ENCODE measurements around the gene EXOC1. TPM values are rescaled to one million over a fixed set of nuclear protein-coding genes. Genes with fewer than 3 reads are reported as not detected.

EXOC1 gene
- total and polyA plus RNA-seq, 3 donors from 2014 or later, result 29.4 to 46.4 (median 40.4) TPM

- Histone ChIP-seq H3K36me3 (ENCODE audit: low read depth, missing control alignments) (no peaks in the 10 kb centered on the region), H3K4me3 (no peak overlapping the region), H3K27me3 (no peaks in the 10 kb centered on the region), H3K27ac (no peak overlapping the region), H3K9me3 (no peaks in the 10 kb centered on the region), H3K4me1 (no peaks in the 10 kb centered on the region)
- no peak for TF ChIP-seq POLR2A (IDR thresholded peaks at IDR 0.05)
- TF ChIP-seq CTCF (IDR thresholded peaks at IDR 0.05), result no peak
- DNase-seq, result no peak
- intact Hi-C loops (cut with DNase I; ENCODE audit: low total_unique reads), result no loop called here
- WGBS, 2 donors, result 92 to 94% methylated on average over 1 of the region's 1 CpG
Observed at GRCh38 chr4:55864577-55865223, 11.3 kb downstream of the EXOC1 start.

- Histone ChIP-seq H3K4me1 (no peaks in the 10 kb centered on the region), H3K4me3 (no peak overlapping the region), H3K9me3 (no peaks in the 10 kb centered on the region), H3K27me3 (no peaks in the 10 kb centered on the region), H3K36me3 (ENCODE audit: low read depth, missing control alignments) (no peaks in the 10 kb centered on the region), H3K27ac (no peak overlapping the region)
- intact Hi-C loops (cut with DNase I; ENCODE audit: low total_unique reads), result no loop called here
- TF ChIP-seq CTCF (IDR thresholded peaks at IDR 0.05), result no peak
- TF ChIP-seq POLR2A (IDR thresholded peaks at IDR 0.05), result no peak
- 66 to 74% methylated on average over 2 of the region's 2 CpGs for WGBS, 2 donors
- no peak for DNase-seq
Observed at GRCh38 chr4:55865228-55865806, 11.9 kb downstream of the EXOC1 start.

- no peaks in the 10 kb centered on the region for H3K36me3 ChIP-seq (ENCODE audit: low read depth, missing control alignments)
- TF ChIP-seq CTCF (IDR thresholded peaks at IDR 0.05) (no peak), POLR2A (IDR thresholded peaks at IDR 0.05) (no peak)
- no peak overlapping the region for H3K4me3 ChIP-seq
- intact Hi-C loops (cut with DNase I; ENCODE audit: low total_unique reads), result no loop called here
- no peak overlapping the region for H3K27ac ChIP-seq
- 50 to 57% methylated on average over 2 of the region's 2 CpGs for WGBS, 2 donors
- no peak for DNase-seq
- H3K9me3 ChIP-seq, result no peaks in the 10 kb centered on the region
- H3K4me1 ChIP-seq, result no peaks in the 10 kb centered on the region
- H3K27me3 ChIP-seq, result no peaks in the 10 kb centered on the region
Observed at GRCh38 chr4:55866290-55866907, 13.0 kb downstream of the EXOC1 start.

- TF ChIP-seq CTCF (IDR thresholded peaks at IDR 0.05) (peak; percentile 59 to 86 (median 59)), POLR2A (IDR thresholded peaks at IDR 0.05) (no peak)
- no peaks in the 10 kb centered on the region for H3K4me1 ChIP-seq
- WGBS, 2 donors, result 35% methylated on average over 4 of the region's 4 CpGs
- no peaks in the 10 kb centered on the region for H3K9me3 ChIP-seq
- H3K4me3 ChIP-seq, result no peak overlapping the region
- H3K27me3 ChIP-seq, result no peaks in the 10 kb centered on the region
- DNase-seq, result peak; percentile 34
- intact Hi-C loops (cut with DNase I; ENCODE audit: low total_unique reads), result no loop called here
- H3K27ac ChIP-seq, result no peak overlapping the region
- H3K36me3 ChIP-seq (ENCODE audit: low read depth, missing control alignments), result no peaks in the 10 kb centered on the region
Observed at GRCh38 chr4:55866973-55867574, 13.6 kb downstream of the EXOC1 start.

All from testis (tissue), 3 donors.